Occipital lobe (tissue), 2 donors: ENCODE measurements around the gene BRPF1. TPM values are rescaled to one million over a fixed set of nuclear protein-coding genes. Genes with fewer than 3 reads are reported as not detected.

ENCODE experiments used
- DNase-seq: peaks from one replicate; lab custom pipeline; 2025; lab: John Stamatoyannopoulos, UW
- total RNA-seq: library from RNA; depleted of rRNA; stranded (reverse); fragments of >200 nt; gene quantifications from one replicate; pipeline ENCODE4 v1.2.3, GENCODE V29; 2014

Gene BRPF1
- total RNA-seq, 1 donor from 2014 or later = 16.8 TPM

- DNase-seq = no peak
Measured at GRCh38 chr3:9786209-9786739, 54.7 kb downstream of the BRPF1 start.

- no peak for DNase-seq
Measured at GRCh38 chr3:9786825-9787669, 55.5 kb downstream of the BRPF1 start.

- DNase-seq = no peak
Measured at GRCh38 chr3:9787714-9788113, 56.2 kb downstream of the BRPF1 start.

GRCh38 chr3:9791127-9791526, 59.6 kb downstream of the BRPF1 start:
- no peak for DNase-seq

GRCh38 chr3:9791790-9792404, 60.4 kb downstream of the BRPF1 start:
- no peak for DNase-seq

- peak; percentile 91 for DNase-seq
Measured at GRCh38 chr3:9792405-9793160, 61.0 kb downstream of the BRPF1 start, which contains the start of the genes ARPC4 and TADA3. Gene ARPC4, plus strand, starts transcription at chr3:9793082. Its CDS starts 40 bp downstream, at chr3:9793122. Gene TADA3, minus strand, starts transcription at chr3:9792473. Its CDS starts 1,007 bp downstream, at chr3:9791466.

GRCh38 chr3:9793161-9793781, 61.7 kb downstream of the BRPF1 start:
- DNase-seq = no peak

GRCh38 chr3:9794400-9794799, 62.9 kb downstream of the BRPF1 start:
- no peak for DNase-seq

GRCh38 chr3:9795207-9795606, 63.7 kb downstream of the BRPF1 start:
- DNase-seq = no peak

- DNase-seq = no peak
Measured at GRCh38 chr3:9797196-9797945, 65.8 kb downstream of the BRPF1 start.

Other genes with a start within 250 kb of the BRPF1 start
- 48.4 TPM for gene LHFPL4, start 177.9 kb upstream of the BRPF1 start, total RNA-seq
- gene MTMR14, start 82.2 kb upstream of the BRPF1 start, total RNA-seq = 16.2 TPM
- gene CPNE9, start 27.9 kb upstream of the BRPF1 start, total RNA-seq = 0.31 TPM
- gene OGG1, start 18.2 kb downstream of the BRPF1 start, total RNA-seq = 61.3 TPM
- gene CAMK1, start 38.2 kb downstream of the BRPF1 start, total RNA-seq = 56.1 TPM
- 28.1 TPM for gene TADA3, start 60.7 kb downstream of the BRPF1 start, total RNA-seq
- gene ARPC4, start 61.3 kb downstream of the BRPF1 start, total RNA-seq = 162 TPM
- gene TTLL3, start 78.5 kb downstream of the BRPF1 start, total RNA-seq = 16.5 TPM
- gene RPUSD3, start 112.3 kb downstream of the BRPF1 start, total RNA-seq = 20.9 TPM
- not detected for gene CIDEC, start 148.5 kb downstream of the BRPF1 start, total RNA-seq
- 17.8 TPM for gene JAGN1, start 158.9 kb downstream of the BRPF1 start, total RNA-seq
- gene IL17RE, start 171.1 kb downstream of the BRPF1 start, total RNA-seq = not detected
- gene IL17RC, start 185.4 kb downstream of the BRPF1 start, total RNA-seq = 4.5 TPM
- 17.5 TPM for gene CRELD1, start 202.1 kb downstream of the BRPF1 start, total RNA-seq
- gene PRRT3, start 220.7 kb downstream of the BRPF1 start, total RNA-seq = 4.1 TPM